ENCODE data around the gene AKNAD1.

AKNAD1 gene

DNA sequence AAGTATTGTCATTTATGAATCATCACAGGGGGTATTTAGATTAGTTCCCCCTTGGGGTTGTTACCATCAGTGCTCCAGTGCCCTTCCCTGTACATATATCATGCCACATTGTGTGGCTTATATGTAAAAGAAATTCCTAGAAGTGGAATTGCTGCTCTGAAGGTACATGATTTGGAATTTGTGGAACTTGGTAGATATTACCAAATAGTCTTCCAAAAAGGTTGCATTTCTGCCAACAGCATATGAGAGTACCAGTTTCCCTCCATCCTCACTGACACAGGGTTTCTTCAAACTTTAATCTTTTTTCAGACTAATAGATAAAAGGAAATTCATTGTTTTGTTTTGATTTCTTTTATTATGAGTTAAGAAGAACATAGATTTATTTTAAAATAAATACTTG is 41.3 kb downstream of the AKNAD1 start:
- Histone ChIP-seq H3K79me2 (ENCODE audit: control insufficient read depth, low read length) (no peaks in the 10 kb centered on the region), H3K4me2 (ENCODE audit: low read length) (no peak overlapping the region)
- TF ChIP-seq EZH2phosphoT487 (IDR thresholded peaks at IDR 0.05; ENCODE audit: borderline replicate concordance, low read length), result no peak
- TF ChIP-seq, protein P1, sequence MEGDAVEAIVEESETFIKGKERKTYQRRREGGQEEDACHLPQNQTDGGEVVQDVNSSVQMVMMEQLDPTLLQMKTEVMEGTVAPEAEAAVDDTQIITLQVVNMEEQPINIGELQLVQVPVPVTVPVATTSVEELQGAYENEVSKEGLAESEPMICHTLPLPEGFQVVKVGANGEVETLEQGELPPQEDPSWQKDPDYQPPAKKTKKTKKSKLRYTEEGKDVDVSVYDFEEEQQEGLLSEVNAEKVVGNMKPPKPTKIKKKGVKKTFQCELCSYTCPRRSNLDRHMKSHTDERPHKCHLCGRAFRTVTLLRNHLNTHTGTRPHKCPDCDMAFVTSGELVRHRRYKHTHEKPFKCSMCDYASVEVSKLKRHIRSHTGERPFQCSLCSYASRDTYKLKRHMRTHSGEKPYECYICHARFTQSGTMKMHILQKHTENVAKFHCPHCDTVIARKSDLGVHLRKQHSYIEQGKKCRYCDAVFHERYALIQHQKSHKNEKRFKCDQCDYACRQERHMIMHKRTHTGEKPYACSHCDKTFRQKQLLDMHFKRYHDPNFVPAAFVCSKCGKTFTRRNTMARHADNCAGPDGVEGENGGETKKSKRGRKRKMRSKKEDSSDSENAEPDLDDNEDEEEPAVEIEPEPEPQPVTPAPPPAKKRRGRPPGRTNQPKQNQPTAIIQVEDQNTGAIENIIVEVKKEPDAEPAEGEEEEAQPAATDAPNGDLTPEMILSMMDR (IDR thresholded peaks at IDR 0.05; ENCODE audit: low read depth, low read length, poor library complexity, severe bottlenecking), result no peak

DNA sequence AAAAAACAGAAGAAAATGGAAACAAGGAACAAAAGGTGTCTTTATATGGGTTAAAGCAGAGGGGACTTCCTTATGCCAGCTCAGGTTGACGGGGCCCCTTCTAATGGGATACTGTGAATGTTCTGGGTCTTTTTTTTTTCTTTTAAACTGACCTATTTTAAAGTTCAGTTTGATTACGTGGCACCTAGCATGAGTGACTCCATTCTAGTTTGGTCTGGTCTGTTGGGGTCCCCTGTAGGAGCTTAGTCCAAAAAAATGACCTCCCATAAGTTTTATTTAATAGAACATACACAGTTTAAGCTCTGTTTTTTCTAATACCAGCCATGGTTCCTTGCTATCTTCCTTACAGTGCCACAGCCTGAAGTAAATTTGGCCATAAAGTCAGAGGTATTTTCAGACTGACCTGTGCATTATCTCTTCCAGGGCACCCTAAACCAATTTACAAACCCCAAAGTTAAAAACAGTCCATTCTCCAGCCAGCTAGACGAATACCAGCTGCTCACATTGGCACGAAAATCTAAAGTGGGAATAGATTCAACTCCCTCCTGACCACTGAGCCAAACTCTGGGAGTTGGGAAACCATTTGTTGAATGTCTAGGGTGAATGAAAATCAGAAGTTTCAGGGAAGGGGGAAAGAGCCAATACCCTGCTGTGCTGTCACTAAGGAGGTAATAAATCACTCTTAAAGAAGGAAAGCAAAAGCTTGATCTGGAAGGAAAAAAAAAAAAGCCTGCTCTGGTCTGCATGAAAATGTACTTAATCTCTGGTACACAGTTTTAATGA is 42.4 kb downstream of the AKNAD1 start:
- no peak overlapping the region for H3K4me2 ChIP-seq (ENCODE audit: low read length)
- TF ChIP-seq, protein P1 (IDR thresholded peaks at IDR 0.05; ENCODE audit: low read depth, low read length, poor library complexity, severe bottlenecking), result no peak
- no peak for TF ChIP-seq EZH2phosphoT487 (IDR thresholded peaks at IDR 0.05; ENCODE audit: borderline replicate concordance, low read length)
- H3K9me2 ChIP-seq (replicated peaks; ENCODE audit: control insufficient read depth, low read length), result no peaks in the 10 kb centered on the region

More for the DNA sequence above, 41.3 kb downstream of the AKNAD1 start:
- H3K4me1 ChIP-seq (ENCODE audit: control insufficient read depth, low read length), result no peaks in the 10 kb centered on the region
- H3K9me3 ChIP-seq (ENCODE audit: control insufficient read depth, insufficient read depth, low read length), result no peaks in the 10 kb centered on the region
- H3F3A ChIP-seq (ENCODE audit: control insufficient read depth, insufficient read depth), result no peaks in the 10 kb centered on the region
- H3K27ac ChIP-seq (ENCODE audit: low read depth, low read length), result no peak overlapping the region
- H3K36me3 ChIP-seq (ENCODE audit: control insufficient read depth, low read length), result no peaks in the 10 kb centered on the region
- no peaks in the 10 kb centered on the region for H4K20me1 ChIP-seq (ENCODE audit: control insufficient read depth, insufficient read depth, low read depth, low read length)
- 0 out of 2 replicates have a peak, but pooled peaks cover 4% of the 10 kb centered on the region for H3K27me3 ChIP-seq (ENCODE audit: control insufficient read depth, low read length)
- no peak overlapping the region for H3K4me3 ChIP-seq (ENCODE audit: low read length)
- no peaks in the 10 kb centered on the region for H3K9me2 ChIP-seq (replicated peaks; ENCODE audit: control insufficient read depth, low read length)

DNA sequence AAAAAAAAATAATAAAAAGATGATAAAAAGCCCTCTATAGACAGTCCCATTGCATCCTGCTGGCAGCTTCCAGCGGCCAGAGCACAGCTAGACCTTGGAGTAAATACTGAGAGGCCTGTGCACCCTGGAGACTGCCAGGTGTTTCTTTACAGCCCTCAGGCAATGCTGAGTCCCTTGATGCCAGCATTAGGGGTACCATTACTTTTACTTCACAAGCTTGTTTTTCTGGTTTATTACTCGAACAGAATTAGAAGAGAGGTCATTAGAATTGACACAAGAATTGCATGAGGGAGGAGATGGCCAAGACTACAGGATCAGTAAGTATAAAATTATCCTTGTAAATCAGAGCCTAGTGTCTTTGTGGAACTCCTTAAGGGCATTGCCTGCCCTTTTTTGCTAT is 43.6 kb downstream of the AKNAD1 start:
- no peak overlapping the region for H3K4me2 ChIP-seq (ENCODE audit: low read length)
- no peak overlapping the region for H3K4me3 ChIP-seq (ENCODE audit: low read length)
- H3K79me2 ChIP-seq (ENCODE audit: control insufficient read depth, low read length), result no peaks in the 10 kb centered on the region
- no peaks in the 10 kb centered on the region for H3K4me1 ChIP-seq (ENCODE audit: control insufficient read depth, low read length)
- H4K20me1 ChIP-seq (ENCODE audit: control insufficient read depth, insufficient read depth, low read depth, low read length), result no peaks in the 10 kb centered on the region
- no peak overlapping the region for H3K27ac ChIP-seq (ENCODE audit: low read depth, low read length)
- no peaks in the 10 kb centered on the region for H3K9me2 ChIP-seq (replicated peaks; ENCODE audit: control insufficient read depth, low read length)
- 0 out of 2 replicates have a peak, but pooled peaks cover 4% of the 10 kb centered on the region for H3K27me3 ChIP-seq (ENCODE audit: control insufficient read depth, low read length)
- peaks cover 7% of the 10 kb centered on the region; the same call in 1 of the 2 replicates for H3K36me3 ChIP-seq (ENCODE audit: control insufficient read depth, low read length)
- no peak for TF ChIP-seq EZH2phosphoT487 (IDR thresholded peaks at IDR 0.05; ENCODE audit: borderline replicate concordance, low read length)
- TF ChIP-seq, protein P1 (IDR thresholded peaks at IDR 0.05; ENCODE audit: low read depth, low read length, poor library complexity, severe bottlenecking), result no peak
- H3K9me3 ChIP-seq (ENCODE audit: control insufficient read depth, insufficient read depth, low read length), result no peaks in the 10 kb centered on the region
- H3F3A ChIP-seq (ENCODE audit: control insufficient read depth, insufficient read depth), result 0 out of 2 replicates have a peak, but pooled peaks cover 3% of the 10 kb centered on the region

More for the DNA sequence above, 42.4 kb downstream of the AKNAD1 start:
- Histone ChIP-seq H3K4me1 (ENCODE audit: control insufficient read depth, low read length) (no peaks in the 10 kb centered on the region), H3K36me3 (ENCODE audit: control insufficient read depth, low read length) (0 out of 2 replicates have a peak, but pooled peaks cover 2% of the 10 kb centered on the region), H3K27ac (ENCODE audit: low read depth, low read length) (no peak overlapping the region), H3K79me2 (ENCODE audit: control insufficient read depth, low read length) (no peaks in the 10 kb centered on the region), H3F3A (ENCODE audit: control insufficient read depth, insufficient read depth) (no peaks in the 10 kb centered on the region), H3K9me3 (ENCODE audit: control insufficient read depth, insufficient read depth, low read length) (no peaks in the 10 kb centered on the region), H3K27me3 (ENCODE audit: control insufficient read depth, low read length) (0 out of 2 replicates have a peak, but pooled peaks cover 4% of the 10 kb centered on the region), H3K4me3 (ENCODE audit: low read length) (no peak overlapping the region), H4K20me1 (ENCODE audit: control insufficient read depth, insufficient read depth, low read depth, low read length) (no peaks in the 10 kb centered on the region)

Measured in DOHH2 (cell line).